CD4-positive, alpha-beta T cell treated with Interleukin-21 for 1 hour (primary cell): ENCODE measurements around the gene APOC1.

Source experiments
- DNase-seq: peaks from one replicate; pipeline ENCODE4 v3.0.0-alpha.2; 2020

The APOC1 gene

GRCh38 chr19:44957526-44957925 lies 43.1 kb downstream of the APOC1 start:
- DNase-seq: no peak

GRCh38 chr19:44958090-44958489 lies 43.7 kb downstream of the APOC1 start:
- DNase-seq: no peak

- DNase-seq: no peak
These were observed 45.3 kb downstream of the APOC1 start for GRCh38 chr19:44959691-44960090.

- no peak for DNase-seq
These were observed 46.7 kb downstream of the APOC1 start for GRCh38 chr19:44960906-44961728.

GRCh38 chr19:44961821-44962220 lies 47.4 kb downstream of the APOC1 start:
- no peak for DNase-seq

- DNase-seq: no peak
These were observed 53.7 kb downstream of the APOC1 start for GRCh38 chr19:44968118-44968517.

GRCh38 chr19:44968670-44969069 lies 54.3 kb downstream of the APOC1 start:
- DNase-seq: no peak
